ENCODE data around the gene FAT1.

DNA sequence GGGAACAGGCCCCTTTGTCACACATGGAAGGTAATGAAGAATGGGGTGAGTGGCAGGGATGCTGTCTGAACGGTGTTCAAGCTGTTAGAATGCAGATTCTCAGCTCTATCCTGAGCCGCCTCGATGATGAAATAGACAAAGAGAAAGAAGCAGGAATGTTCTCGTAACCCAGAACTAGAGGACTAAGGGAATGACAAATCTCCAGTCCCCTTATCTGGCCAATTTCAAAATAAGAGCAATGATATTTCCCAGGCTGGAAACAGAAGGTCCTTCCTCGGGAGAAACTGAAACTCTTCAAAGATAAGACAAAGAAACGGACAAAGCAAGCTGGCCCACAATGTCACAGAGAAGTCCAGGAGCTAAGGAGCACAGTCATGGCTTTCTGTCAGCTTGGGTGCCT lies 138.7 kb downstream of the FAT1 start:
- TF ChIP-seq, protein P1, sequence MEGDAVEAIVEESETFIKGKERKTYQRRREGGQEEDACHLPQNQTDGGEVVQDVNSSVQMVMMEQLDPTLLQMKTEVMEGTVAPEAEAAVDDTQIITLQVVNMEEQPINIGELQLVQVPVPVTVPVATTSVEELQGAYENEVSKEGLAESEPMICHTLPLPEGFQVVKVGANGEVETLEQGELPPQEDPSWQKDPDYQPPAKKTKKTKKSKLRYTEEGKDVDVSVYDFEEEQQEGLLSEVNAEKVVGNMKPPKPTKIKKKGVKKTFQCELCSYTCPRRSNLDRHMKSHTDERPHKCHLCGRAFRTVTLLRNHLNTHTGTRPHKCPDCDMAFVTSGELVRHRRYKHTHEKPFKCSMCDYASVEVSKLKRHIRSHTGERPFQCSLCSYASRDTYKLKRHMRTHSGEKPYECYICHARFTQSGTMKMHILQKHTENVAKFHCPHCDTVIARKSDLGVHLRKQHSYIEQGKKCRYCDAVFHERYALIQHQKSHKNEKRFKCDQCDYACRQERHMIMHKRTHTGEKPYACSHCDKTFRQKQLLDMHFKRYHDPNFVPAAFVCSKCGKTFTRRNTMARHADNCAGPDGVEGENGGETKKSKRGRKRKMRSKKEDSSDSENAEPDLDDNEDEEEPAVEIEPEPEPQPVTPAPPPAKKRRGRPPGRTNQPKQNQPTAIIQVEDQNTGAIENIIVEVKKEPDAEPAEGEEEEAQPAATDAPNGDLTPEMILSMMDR (IDR thresholded peaks at IDR 0.05), result no peak
- no peak for TF ChIP-seq POLR2A (IDR thresholded peaks at IDR 0.05)
- TF ChIP-seq EP300 (IDR thresholded peaks at IDR 0.05), result no peak

Measured in suprapubic skin (tissue), 3 donors.